Common myeloid progenitor, CD34-positive (primary cell): ENCODE data around the gene PCSK9.

Experiments
- CTCF ChIA-PET: fragments of 350-600 bp; sonication (Branson Sonifier 250); formaldehyde crosslinking; loops from one replicate; lab custom pipeline; 2021; ENCODE audit warnings: antibody characterized with exemption; lab: Charles Lee
- POLR2A ChIA-PET: fragments of 350-600 bp; sonication (Branson Sonifier 250); formaldehyde crosslinking; loops from one replicate; lab custom pipeline; 2021; ENCODE audit warnings: antibody characterized with exemption; lab: Charles Lee
- DNase-seq, 3 donors: peaks; one replicate each; pipeline versions ENCODE4 v3.0.0 to v3.0.0-alpha.2; 2013
- H3K27ac ChIP-seq, 2 experiments: 1 replicate in 1 of 2; 2 replicates in 1 of 2; pipeline ENCODE4 v1.7.0; 2013; ENCODE audit warnings: inconsistent platforms in 2 of 2, low read length in 2 of 2, mild to moderate bottlenecking in 2 of 2, low read depth in 1 of 2, moderate library complexity in 1 of 2; ENCODE audit not compliant: severe bottlenecking in 2 of 2, insufficient read depth in 1 of 2, poor library complexity in 1 of 2
- H3K27me3 ChIP-seq, 5 experiments: replicated peaks in 2 of 5; 1 replicate in 3 of 5; 2 replicates in 2 of 5; pipeline versions ENCODE4 v1.6.1 to v1.7.0; 2013; ENCODE audit warnings: low read length in 4 of 5, mild to moderate bottlenecking in 2 of 5, moderate library complexity in 2 of 5, inconsistent platforms in 1 of 5; ENCODE audit not compliant: insufficient read depth in 5 of 5, control insufficient read depth in 4 of 5
- H3K36me3 ChIP-seq, 4 experiments: 1 replicate in 2 of 4; 2 replicates in 2 of 4; pipeline versions ENCODE4 v1.6.1 to v1.7.0; 2013; ENCODE audit warnings: low read length in 3 of 4, control low read depth in 1 of 4, mild to moderate bottlenecking in 1 of 4; ENCODE audit not compliant: control insufficient read depth in 4 of 4, insufficient read depth in 4 of 4
- H3K4me1 ChIP-seq, 4 experiments: 1 replicate in 3 of 4; 2 replicates in 1 of 4; pipeline versions ENCODE4 v1.6.1 to v1.7.1; 2013; ENCODE audit warnings: low read length in 3 of 4, mild to moderate bottlenecking in 3 of 4, control low read depth in 1 of 4, inconsistent platforms in 1 of 4, moderate library complexity in 1 of 4; ENCODE audit not compliant: control insufficient read depth in 4 of 4, insufficient read depth in 4 of 4; ENCODE audit errors: control extremely low read depth in 1 of 4
- H3K4me3 ChIP-seq, 7 experiments: 1 replicate in 4 of 7; 2 replicates in 3 of 7; pipeline versions ENCODE4 v1.5.1 to v1.7.0; 2013; ENCODE audit warnings: mild to moderate bottlenecking in 7 of 7, low read length in 6 of 7, moderate library complexity in 6 of 7, inconsistent platforms in 2 of 7, low read depth in 2 of 7, control low read depth in 1 of 7; ENCODE audit not compliant: insufficient read depth in 4 of 7, control insufficient read depth in 1 of 7; ENCODE audit errors: extremely low read depth in 1 of 7
- H3K9me3 ChIP-seq, 5 experiments: 1 replicate in 4 of 5; 2 replicates in 1 of 5; pipeline versions ENCODE4 v1.6.1 to v1.7.1; 2013; ENCODE audit warnings: low read length in 4 of 5, mild to moderate bottlenecking in 2 of 5, inconsistent platforms in 1 of 5, low read depth in 1 of 5, moderate library complexity in 1 of 5; ENCODE audit not compliant: control insufficient read depth in 4 of 5, insufficient read depth in 2 of 5; ENCODE audit errors: control extremely low read depth in 1 of 5
- WGBS: methylation state at CpG from one replicate; pipeline ENCODE4 v1.1.5; 2013; ENCODE audit not compliant: insufficient coverage; 5-methylcytosine and 5-hydroxymethylcytosine counted together

The PCSK9 gene

DNA sequence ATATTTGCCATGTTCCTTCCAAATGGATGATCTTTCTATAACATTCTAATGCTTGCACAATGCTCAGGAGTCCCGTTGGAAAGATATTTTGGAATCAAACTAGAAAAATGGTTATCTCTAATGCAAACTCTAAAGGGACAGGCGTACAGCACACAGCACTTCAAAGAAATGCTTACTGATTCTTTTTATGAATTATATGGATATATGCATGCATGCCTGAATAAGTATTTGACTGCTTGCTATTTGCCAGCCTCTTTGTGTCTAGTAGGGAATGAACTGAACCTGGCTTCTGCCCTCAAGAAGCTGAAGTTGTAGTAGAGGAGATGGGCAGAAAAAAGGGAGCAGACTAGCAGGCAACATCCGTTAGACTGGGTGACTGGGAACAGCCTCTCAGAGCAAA, 48.1 kb downstream of the PCSK9 start:
- DNase-seq, result no peak
- no peak overlapping the region for H3K27ac ChIP-seq
- no peaks in the 10 kb centered on the region for H3K27me3 ChIP-seq
- 100% methylated on average over 1 of the region's 3 CpGs for WGBS
- peaks cover 0 to 9% (median 4%) of the 10 kb centered on the region in 4 experiments for H3K4me1 ChIP-seq
- no peaks in the 10 kb centered on the region for H3K9me3 ChIP-seq
- no peak overlapping the region for H3K4me3 ChIP-seq
- ChIA-PET POLR2A (no interaction called here), CTCF (interaction anchor here (1.2 kb wide), 1 partner anchor 17 kb away, joined by 3 read pairs; no protein-coding TSS in a partner anchor)
- H3K36me3 ChIP-seq, result peaks cover 45 to 92% (median 67%) of the 10 kb centered on the region in 4 experiments

DNA sequence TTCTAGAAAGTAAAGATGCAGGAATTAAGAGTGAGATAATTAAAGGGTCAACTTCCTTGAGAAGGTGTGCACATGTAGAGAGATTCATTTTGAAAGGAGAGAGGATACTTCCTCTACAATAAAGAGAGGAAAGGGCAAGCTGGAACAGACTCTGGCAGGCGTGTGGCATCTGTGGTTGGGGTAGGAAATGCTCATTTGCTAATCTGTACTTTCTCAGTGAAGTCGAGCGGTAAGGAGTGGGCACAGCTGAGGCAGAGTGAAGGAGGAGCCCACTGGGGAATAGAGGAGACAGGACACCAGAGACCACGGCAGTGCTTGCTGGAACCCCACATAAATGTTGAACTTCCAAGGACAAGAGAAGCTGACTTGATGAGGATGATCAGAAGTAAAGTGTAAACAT, 49.1 kb downstream of the PCSK9 start:
- no peak overlapping the region for H3K27ac ChIP-seq
- no peaks in the 10 kb centered on the region for H3K9me3 ChIP-seq
- H3K27me3 ChIP-seq, result no peaks in the 10 kb centered on the region
- peak; percentile 12 to 43 (median 42) for DNase-seq
- H3K4me3 ChIP-seq, result no peak overlapping the region
- ChIA-PET POLR2A (no interaction called here), CTCF (interaction anchor here (1.2 kb wide), 1 partner anchor 18 kb away, joined by 3 read pairs; no protein-coding TSS in a partner anchor)
- H3K4me1 ChIP-seq, result peaks cover 0 to 9% (median 4%) of the 10 kb centered on the region in 4 experiments
- H3K36me3 ChIP-seq, result peaks cover 43 to 91% (median 66%) of the 10 kb centered on the region in 4 experiments
- WGBS, result 0% methylated on average over 3 of the region's 4 CpGs

DNA sequence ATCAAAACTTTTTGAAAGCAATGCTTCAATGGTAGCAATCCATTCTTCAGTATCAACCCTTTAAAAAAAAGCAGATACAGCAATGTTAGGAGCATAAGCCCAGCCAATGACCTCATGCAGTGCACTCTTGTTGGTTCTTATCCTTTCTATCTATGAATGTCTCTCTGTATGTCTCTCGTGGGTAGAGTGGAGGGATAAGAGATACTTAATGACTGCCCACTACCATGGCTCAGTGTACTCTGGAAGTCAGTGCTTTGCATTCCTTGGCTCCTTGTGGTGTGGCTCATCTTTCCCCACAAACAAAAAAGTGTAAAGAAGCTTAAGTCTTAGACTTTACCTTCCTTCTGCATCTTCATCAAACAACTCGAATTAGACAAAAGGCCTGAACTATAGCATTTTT, 50.3 kb downstream of the PCSK9 start:
- POLR2A ChIA-PET, result no interaction called here
- Histone ChIP-seq H3K36me3 (peaks cover 43 to 91% (median 62%) of the 10 kb centered on the region in 4 experiments), H3K27me3 (no peaks in the 10 kb centered on the region), H3K4me3 (no peak overlapping the region), H3K9me3 (no peaks in the 10 kb centered on the region), H3K4me1 (peaks cover 0 to 9% (median 4%) of the 10 kb centered on the region in 4 experiments), H3K27ac (no peak overlapping the region)
- DNase-seq, result no peak
- 100% methylated on average over 1 of the region's 2 CpGs for whole genome bisulfite sequencing
- CTCF ChIA-PET, result interaction anchor here (1.2 kb wide), 1 partner anchor 19 kb away, joined by 3 read pairs; no protein-coding TSS in a partner anchor

DNA sequence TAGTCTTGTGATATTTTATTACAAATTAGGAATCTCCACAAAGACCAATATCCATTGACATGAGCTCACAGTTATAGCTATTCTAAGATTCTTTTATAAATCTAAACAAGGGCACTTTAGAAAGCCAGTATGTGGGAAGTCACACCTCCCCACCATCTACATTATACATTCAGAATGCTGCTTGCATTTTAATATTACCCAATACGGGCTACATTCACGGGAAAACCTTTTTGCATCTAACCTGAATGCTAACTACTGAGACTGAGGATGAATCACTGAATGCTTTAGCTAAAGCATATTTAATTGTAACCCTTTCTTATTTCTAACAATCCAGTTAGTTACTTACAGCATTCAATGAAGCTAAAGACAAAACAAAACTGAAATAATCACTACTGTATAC, 53.1 kb downstream of the PCSK9 start:
- no CpG with 5 or more reads among the region's 2 CpGs for WGBS
- H3K27ac ChIP-seq, result no peak overlapping the region
- H3K36me3 ChIP-seq, result peaks cover 41 to 89% (median 64%) of the 10 kb centered on the region in 4 experiments
- H3K4me3 ChIP-seq, result no peak overlapping the region
- CTCF ChIA-PET, result interaction anchor here (1.1 kb wide), 1 partner anchor 21 kb away, joined by 3 read pairs; no protein-coding TSS in a partner anchor
- no peaks in the 10 kb centered on the region for H3K9me3 ChIP-seq
- peaks cover 0 to 9% (median 4%) of the 10 kb centered on the region in 4 experiments for H3K4me1 ChIP-seq
- POLR2A ChIA-PET, result interaction anchor here (0.6 kb wide), 1 partner anchor 12 kb away, joined by 3 read pairs; no protein-coding TSS in a partner anchor
- no peaks in the 10 kb centered on the region for H3K27me3 ChIP-seq
- DNase-seq, result no peak

DNA sequence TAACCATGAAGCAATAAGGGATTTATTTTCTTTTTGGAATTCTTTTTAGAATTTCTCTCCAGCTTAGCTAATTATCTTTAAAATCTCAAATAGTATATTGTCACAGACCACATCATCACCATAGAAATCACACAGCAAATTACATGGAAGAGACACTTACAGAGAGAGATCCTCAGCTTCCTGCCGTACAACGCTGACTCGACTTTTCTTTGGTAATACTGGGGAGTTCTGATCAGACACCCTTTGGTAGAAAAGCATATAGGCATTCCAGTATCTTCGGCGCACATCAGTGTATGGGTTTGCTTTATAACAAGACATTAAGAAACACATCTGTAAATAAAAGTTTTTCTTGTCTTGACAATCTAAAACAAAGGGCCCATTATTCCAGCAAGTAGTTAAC, 55.7 kb downstream of the PCSK9 start:
- Histone ChIP-seq H3K9me3 (no peaks in the 10 kb centered on the region), H3K36me3 (peaks cover 24 to 94% (median 68%) of the 10 kb centered on the region in 4 experiments), H3K4me3 (no peak overlapping the region), H3K4me1 (no peaks in the 10 kb centered on the region), H3K27ac (no peak overlapping the region), H3K27me3 (no peaks in the 10 kb centered on the region)
- DNase-seq, result no peak
- POLR2A ChIA-PET, result no interaction called here
- WGBS, result no CpG with 5 or more reads among the region's 5 CpGs
- CTCF ChIA-PET, result interaction anchor here (1.5 kb wide), 1 partner anchor 22 kb away, joined by 3 read pairs; no protein-coding TSS in a partner anchor

DNA sequence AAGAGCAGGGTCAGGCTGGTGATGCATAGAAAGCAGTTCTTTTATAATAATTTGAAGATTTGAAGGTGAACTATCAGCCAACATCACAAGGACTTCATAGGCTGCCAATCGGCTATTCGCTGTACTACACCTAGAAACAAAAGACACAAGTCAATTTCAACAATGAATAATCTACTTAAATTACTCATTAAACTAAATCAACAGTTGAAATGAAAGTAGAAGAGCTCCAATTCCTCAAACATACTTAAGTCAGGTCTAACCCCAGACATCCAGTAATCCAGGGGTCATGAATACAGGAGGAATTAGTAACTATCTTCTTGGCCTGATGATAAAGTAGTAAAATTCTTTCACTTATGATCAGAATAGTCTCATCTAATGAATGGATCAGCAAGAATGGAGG, 64.5 kb downstream of the PCSK9 start:
- ChIA-PET CTCF (no interaction called here), POLR2A (no interaction called here)
- H3K4me3 ChIP-seq, result no peak overlapping the region
- H3K27ac ChIP-seq, result no peak overlapping the region
- WGBS, result no CpG with 5 or more reads among the region's 2 CpGs
- H3K27me3 ChIP-seq, result no peaks in the 10 kb centered on the region
- no peaks in the 10 kb centered on the region for H3K4me1 ChIP-seq
- DNase-seq, result no peak
- no peaks in the 10 kb centered on the region for H3K9me3 ChIP-seq
- H3K36me3 ChIP-seq, result peaks cover 35 to 92% (median 63%) of the 10 kb centered on the region in 4 experiments

DNA sequence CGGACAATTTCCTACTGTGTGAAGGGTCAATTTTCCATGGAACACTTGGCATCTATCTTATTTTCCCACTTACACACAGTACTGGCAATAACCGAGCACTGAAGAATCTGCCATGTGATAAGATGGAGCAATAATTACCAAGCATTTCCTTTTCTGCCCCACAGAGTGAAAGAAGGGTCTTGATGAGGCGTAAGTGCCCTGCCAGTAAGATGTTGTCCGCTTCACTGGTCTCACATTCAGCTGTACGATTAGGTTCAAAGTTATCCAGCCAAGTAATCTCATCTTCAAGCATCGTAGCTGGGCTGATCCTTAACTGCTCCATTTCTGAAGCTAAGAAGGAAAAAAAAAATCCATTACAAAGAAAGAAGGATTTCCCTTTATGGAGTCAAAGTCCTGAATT, 67.8 kb downstream of the PCSK9 start:
- Histone ChIP-seq H3K4me3 (no peak overlapping the region), H3K27me3 (no peaks in the 10 kb centered on the region), H3K9me3 (no peaks in the 10 kb centered on the region), H3K4me1 (no peaks in the 10 kb centered on the region), H3K36me3 (peaks cover 34 to 88% (median 55%) of the 10 kb centered on the region in 4 experiments), H3K27ac (no peak overlapping the region)
- 66% methylated on average over 4 of the region's 6 CpGs for WGBS
- ChIA-PET CTCF (no interaction called here), POLR2A (no interaction called here)
- DNase-seq, result no peak
